GM18868 (cell line): ENCODE data around the gene TMTC4.
"Not testable (repeated sequence)": the region's sequence is repeated elsewhere in the genome, so short reads cannot be mapped to it uniquely, and the experiment has no call there.

Experiments used
- ATAC-seq: cut with Tn5 transposase; IDR thresholded peaks from one replicate; pipeline ENCODE4 v1.9.1; 2021; ENCODE audit warnings: mild to moderate bottlenecking, moderate library complexity; ENCODE audit not compliant: unreplicated experiment

The TMTC4 gene

GRCh38 chr13:100674572-100674871, at the start of gene TMTC4:
Gene TMTC4, minus strand, starts transcription at chr13:100674795. Its CDS starts 4,433 bp downstream, at chr13:100670362.
- ATAC-seq: peak; percentile 40

- no peak for ATAC-seq
These were observed 47.9 kb upstream of the TMTC4 start for GRCh38 chr13:100722517-100722916.

DNA sequence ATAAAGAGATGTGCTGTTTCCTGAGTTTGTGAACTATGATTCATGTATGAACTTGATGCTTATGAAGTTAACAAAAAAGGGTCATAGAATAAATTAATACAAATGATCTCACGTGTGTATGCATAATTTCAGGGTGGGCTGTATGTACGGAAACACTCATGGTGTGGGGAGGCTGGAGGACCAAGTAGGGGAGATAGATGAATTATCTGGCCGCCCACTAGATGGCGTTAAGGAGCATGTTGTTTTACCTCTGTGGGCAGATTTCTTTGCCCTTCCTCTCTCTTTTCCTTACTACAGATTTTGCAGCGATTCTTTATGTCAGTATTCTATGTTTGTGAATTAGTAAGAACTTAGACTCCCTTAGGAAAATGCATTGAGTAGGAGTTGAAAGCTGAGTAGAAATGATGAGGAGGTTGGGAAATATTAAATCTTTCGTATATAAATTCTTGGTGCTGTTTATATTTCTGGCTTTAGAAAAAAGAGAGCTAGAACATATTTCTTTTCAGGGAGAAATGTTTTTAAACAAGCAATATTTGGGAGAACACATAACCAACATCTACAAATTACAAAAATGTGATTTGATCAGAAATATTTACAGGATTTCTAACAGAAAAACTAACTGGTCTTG, 47.4 kb upstream of the TMTC4 start:
- ATAC-seq: peak; percentile 77

DNA sequence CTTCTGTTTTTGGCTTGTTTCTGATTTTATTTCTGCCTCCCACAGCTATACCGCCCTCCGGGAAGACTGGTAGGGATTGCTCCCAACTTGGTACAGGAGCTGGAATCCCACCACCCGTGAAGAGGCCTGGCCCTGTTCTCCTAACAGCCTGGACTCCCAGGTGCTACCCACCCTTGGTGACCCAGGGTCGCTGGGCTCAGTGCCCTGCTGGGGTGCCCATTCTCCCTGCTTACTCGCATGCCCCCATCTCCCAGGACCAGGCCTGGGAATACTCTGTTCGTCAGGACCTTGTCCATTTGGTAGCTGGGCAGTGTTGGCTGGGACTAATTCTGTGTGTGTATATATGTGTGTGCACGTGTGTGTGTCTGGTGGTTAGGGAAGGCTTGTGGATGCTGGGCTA, 41.0 kb upstream of the TMTC4 start:
- ATAC-seq: no peak

GRCh38 chr13:100714478-100714877, 39.9 kb upstream of the TMTC4 start:
- no peak for ATAC-seq

DNA sequence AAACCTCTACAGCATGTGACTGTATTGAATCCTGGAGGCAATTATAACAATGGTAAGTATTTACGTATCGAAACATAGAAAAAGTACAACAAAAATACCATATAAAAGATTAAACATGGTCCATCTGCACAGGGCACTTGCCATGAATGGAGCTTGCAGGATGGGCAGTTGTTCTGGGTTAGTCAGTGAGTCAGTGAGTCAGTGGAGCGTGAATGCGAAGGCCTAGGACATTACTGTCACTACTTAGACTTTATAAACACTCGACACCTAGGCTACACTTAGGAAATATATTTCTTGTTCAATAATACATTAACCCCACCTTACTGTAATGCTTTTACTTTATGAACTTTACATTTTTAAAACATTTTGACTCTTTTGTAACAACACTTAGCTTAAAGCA, 35.6 kb upstream of the TMTC4 start:
- no peak for ATAC-seq

DNA sequence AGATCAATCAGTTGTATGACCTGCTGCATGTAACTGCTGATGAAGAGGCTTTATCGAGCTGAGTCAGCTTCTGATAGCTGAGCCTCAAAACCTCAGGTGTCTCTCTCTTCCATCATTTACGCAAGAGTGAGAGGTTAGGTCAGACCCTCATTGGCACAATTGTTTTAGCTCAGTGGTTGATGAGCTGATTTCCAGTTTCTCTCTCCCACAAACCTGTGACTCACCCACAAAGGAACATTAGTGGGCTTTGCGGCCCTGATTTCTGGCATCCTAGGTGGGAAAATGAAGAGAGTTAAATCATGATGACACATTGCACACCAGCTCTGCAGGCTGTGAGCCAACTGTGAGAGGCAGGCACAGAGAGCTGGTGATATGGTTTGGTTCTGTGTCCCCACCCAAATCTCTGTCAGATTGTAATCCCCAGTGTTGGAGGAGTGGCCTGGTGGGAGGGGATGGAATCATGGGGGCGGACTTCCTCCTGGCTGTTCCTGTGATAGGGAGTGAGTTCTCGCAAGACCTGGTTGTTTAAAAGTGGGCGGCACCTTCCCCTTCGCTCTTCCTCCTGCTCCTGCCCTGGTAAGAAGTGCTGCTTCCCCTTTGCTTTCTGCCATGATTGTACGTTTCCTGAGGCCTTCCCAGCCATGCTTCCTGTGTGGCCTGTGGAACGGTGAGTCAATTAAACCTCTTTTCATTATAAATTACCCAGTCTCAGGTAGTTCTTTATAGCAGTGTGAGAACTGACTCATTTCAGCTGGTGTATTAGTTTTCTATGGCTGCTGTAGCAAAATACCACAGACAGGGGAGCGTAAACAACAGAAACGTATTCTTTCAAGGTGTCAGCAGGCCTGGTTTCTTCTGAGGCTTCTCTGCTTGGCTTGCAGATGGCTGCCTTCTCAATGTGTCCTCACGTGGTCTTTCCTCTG, 33.5 kb upstream of the TMTC4 start:
- ATAC-seq: no peak

GRCh38 chr13:100698331-100698730, 23.7 kb upstream of the TMTC4 start:
- ATAC-seq: not testable (repeated sequence)

DNA sequence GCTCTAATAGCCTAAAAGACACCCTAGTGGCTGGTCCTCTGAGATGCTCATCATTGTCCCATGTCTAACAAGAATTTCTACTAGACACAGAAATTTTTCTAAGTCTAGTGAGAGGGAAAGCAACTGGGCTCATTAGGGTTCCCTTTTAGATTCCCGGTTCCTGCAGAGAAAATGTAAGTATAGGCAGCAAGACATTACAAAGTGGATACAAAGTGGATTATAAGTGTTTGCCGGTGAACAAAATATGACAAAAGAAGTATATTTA, 20.8 kb upstream of the TMTC4 start:
- ATAC-seq: no peak

DNA sequence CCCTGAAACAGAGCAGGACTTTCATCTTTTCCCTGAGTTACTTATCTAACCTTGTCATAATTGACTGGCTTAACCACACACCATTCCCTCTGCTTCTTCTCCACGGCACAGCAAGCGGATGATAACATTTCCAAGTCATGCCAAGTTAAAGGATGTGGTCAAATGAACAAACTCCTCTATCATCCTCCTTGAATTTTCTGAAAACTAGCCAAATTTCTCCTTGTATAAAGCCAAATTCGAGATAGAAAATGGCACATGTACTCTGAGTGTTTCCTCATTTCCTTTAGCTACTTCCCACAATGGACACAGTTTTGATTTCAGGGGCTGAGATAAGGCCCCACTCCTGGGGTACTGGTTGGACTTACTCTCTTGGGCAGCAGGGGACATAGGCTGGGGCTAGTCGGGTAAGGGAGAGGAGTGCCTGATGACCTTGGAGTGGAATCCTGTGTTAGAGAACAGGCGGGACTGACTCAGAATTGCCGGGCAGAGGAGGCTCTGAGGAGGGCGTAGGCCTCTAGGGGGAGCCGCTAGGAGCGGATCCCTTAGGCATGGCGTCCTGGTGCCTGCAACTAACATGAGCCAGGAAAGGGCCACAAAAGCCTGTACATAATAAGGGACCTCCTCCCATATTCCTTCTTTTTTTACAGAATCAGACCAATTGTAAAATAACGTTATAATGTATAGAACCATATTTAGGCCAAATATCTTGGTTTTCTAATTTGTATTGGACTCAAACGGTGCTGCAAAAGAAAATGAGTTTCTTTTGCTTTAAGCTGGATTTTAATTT, 20.3 kb upstream of the TMTC4 start:
- peak; percentile 70 for ATAC-seq

DNA sequence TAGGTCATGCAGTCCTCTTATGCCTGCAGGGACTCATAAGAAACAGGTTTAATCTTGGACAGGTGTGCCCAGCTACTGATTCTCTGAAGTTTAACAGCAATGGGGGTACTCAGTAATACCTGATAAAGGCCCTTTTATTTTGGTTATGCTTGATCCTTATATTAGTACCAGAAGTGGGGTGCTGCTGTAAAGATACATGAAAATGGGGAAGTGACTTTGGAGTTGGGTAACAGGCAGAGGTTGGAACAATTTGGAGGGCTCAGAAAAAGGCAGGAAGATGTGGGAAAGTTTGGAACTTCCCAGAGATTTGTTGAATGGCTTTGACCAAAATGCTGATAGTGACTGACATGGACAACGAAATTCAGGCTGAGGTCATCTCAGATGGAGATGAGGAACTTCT, 14.6 kb upstream of the TMTC4 start:
- ATAC-seq: no peak

DNA sequence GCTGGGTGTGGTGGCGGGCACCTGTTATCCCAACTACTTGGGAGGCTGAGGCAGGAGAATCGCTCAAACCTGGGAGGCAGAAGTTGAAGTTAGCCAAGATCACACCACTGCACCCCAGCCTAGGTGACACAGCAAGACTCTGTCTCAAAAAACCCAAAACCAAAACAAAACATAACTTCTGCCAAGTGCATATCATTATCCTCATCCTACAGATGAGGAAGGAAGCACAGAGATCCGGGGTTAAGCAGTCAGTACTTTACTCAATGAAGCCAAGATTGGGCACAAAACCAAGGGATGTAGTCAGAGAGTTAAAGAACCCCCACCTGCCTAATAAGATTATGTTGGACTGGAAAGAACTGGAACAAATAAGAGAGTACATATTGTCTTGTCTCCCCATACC, 5.5 kb upstream of the TMTC4 start:
- no peak for ATAC-seq

- not testable (repeated sequence) for ATAC-seq
These were observed 2.5 kb upstream of the TMTC4 start for GRCh38 chr13:100677128-100677527.

DNA sequence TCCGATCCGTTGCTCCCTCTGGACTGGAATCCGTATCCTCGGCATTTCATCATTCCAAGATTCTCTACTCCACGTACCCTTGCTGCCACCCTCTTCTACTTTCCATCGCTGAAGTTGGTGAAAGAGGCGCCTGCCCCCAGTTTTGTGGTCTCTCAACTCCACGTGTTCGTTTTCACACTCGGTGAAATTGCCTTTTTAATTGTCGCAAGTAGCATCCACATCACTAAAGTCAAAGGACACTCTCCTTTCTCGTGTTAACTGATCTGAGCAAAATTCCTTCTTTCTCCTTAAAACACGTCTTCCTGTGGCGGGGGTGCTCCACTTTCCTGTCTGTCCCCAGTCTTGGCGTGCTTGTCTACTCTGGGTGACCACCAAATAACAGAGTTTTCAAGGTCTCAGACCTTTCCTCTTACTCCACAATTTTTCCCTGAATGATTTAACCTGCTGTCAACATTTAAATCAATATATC, 1.1 kb upstream of the TMTC4 start:
- ATAC-seq: no peak

- ATAC-seq: peak; percentile 93
These were observed 471 bp upstream of the TMTC4 start for GRCh38 chr13:100674872-100675660.

DNA sequence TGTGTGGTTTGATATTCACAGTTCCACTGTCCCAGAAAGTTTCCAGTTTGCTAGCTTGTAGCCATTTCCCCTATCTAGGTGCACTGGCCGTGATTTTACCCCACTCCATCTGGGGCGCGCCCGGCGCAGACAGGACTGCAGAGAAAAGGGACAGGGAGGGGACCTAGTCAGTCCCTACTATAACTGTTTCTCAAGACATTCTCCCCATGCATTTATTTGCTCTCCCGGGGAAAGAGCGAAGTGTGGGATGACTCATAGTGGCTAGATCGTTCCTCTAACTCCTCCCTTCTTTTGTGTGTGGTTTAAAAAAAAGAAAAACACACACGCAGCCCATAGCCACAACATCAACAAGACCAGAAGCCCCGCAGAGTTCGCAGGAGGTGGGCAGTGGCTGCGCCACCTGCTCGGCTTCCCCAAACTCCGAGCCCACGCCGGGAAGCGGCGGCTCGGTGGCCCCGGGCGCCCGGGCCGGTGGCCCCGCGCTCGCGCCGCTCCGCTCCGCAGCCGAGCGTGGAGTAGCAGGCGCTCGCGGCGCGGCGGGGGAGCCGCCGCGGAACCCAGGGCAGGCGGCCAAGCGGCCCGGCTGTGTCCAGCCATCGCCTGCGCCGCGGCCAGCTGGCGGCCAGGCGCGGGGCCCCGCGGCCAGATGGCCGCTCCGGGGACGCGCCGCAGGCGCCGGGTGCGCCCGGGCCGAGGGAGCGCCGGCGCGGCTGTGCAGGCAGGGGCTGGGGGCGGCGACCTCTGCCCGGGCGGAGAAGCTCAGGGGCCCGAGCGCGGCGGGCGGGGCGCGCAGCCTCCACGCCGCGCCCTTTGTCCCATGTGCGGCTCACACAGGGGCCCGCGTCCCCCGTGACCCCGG, 653 bp downstream of the TMTC4 start:
- ATAC-seq: peak; percentile 26

- ATAC-seq: no peak
These were observed 1.3 kb downstream of the TMTC4 start for GRCh38 chr13:100673376-100673712.

GRCh38 chr13:100671389-100672182, 3.0 kb downstream of the TMTC4 start:
- ATAC-seq: no peak

DNA sequence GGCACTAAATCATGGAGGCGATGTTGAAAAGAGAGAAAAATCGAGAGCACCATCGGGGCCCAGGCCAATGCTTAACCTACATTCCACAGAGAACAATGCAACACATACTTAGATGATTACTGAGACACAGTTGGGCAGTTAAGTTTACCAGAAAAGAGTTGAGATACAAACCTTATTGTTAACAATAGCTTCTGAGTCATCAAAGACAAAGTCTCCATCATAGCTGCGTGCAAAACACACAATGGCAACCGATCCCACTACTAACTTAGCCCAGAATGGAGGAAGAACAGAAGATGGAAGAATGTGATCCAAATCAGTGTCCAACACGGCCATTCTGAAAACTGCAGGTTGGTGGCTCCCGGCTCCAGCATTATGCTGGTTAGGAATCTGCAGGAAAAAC, 6.2 kb downstream of the TMTC4 start:
- ATAC-seq: no peak
